GM13977 (cell line): ENCODE measurements around the gene SETD2.

Experiments used
- DNase-seq: peaks from one replicate; pipeline ENCODE4 v3.0.0; 2012; ENCODE audit warnings: low spot score
- in situ Hi-C: fragments of 300-500 bp; cut with MboI; formaldehyde crosslinking; loops from one replicate; pipeline ENCODE4 v1.12.0; 2022; ENCODE audit warnings: low sequenced_read_pairs, low pct_unique_long_range_greater_than_20kb, mixed read lengths, inconsistent platforms; ENCODE audit not compliant: unreplicated experiment
- TF ChIP-seq, protein P1 (sequence below): IDR thresholded peaks from 2 replicates; pipeline ENCODE4 v1.5.1; 2012; ENCODE audit warnings: mild to moderate bottlenecking, control low read depth; ENCODE audit not compliant: insufficient read depth; ENCODE audit errors: extremely low read depth, missing control alignments

The SETD2 gene

DNA sequence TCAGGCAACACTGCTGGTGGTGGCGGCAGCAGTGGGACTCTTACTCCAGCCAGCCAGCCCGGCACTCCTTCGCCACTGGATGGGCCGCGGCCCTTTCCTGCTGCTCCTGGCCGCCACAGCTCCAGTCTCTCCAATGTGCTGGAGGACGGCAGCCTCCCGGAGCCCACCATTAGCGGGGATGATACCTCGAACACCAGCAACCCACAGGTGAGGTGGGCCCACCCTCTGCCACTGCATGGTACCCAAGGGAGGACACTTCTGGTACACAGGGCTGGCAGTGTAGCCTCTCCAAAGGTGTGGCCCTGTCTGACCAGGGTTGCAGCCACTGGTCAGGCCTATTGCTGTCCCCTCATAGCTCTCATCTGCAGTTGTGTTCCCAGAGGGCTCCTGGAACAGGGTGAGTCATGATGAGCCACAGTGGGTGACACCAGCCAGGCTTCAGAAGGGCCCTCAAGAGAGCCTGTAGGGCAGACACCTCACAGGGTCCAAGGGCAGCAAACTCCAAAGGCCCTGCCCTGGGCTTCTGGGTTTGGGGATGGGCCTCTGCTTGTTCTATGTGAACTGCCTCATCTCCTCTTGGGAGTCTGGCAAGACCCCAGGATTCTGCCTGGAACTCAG, 163.6 kb downstream of the SETD2 start:
- DNase-seq: no peak
- in situ Hi-C loops: no loop called here
- TF ChIP-seq, protein P1, sequence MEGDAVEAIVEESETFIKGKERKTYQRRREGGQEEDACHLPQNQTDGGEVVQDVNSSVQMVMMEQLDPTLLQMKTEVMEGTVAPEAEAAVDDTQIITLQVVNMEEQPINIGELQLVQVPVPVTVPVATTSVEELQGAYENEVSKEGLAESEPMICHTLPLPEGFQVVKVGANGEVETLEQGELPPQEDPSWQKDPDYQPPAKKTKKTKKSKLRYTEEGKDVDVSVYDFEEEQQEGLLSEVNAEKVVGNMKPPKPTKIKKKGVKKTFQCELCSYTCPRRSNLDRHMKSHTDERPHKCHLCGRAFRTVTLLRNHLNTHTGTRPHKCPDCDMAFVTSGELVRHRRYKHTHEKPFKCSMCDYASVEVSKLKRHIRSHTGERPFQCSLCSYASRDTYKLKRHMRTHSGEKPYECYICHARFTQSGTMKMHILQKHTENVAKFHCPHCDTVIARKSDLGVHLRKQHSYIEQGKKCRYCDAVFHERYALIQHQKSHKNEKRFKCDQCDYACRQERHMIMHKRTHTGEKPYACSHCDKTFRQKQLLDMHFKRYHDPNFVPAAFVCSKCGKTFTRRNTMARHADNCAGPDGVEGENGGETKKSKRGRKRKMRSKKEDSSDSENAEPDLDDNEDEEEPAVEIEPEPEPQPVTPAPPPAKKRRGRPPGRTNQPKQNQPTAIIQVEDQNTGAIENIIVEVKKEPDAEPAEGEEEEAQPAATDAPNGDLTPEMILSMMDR: no peak

DNA sequence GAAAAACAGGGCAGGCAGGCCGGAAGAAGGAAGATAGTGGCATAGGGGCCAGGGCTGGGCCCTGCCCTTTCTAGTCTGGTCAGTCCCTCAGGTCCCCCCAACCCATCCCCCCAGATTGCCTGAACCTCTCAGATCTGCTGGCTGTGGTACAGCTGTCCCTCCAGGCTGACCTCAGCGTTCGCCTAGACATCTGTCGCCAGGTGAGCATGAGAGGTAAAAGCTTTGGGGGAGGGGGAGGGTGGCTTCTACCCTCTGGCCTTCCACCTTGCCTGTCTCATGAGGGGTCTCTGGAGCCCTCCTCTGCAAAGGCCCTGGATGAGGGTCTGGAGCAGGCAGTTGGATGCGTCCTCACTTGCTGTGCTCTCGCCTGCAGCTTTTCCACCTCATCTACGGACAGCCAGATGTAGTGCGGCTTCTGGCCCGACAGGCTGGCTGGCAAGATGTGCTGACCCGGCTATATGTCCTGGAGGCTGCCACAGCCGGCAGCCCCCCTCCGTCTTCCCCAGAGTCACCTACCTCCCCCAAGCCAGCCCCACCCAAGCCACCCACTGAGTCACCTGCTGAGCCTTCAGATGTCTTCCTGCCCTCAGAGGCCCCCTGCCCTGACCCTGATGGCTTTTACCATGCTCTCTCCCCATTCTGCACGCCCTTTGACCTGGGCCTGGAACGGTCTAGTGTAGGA, 164.3 kb downstream of the SETD2 start:
- no peak for DNase-seq
- TF ChIP-seq, protein P1: no peak
- in situ Hi-C loops: no loop called here

DNA sequence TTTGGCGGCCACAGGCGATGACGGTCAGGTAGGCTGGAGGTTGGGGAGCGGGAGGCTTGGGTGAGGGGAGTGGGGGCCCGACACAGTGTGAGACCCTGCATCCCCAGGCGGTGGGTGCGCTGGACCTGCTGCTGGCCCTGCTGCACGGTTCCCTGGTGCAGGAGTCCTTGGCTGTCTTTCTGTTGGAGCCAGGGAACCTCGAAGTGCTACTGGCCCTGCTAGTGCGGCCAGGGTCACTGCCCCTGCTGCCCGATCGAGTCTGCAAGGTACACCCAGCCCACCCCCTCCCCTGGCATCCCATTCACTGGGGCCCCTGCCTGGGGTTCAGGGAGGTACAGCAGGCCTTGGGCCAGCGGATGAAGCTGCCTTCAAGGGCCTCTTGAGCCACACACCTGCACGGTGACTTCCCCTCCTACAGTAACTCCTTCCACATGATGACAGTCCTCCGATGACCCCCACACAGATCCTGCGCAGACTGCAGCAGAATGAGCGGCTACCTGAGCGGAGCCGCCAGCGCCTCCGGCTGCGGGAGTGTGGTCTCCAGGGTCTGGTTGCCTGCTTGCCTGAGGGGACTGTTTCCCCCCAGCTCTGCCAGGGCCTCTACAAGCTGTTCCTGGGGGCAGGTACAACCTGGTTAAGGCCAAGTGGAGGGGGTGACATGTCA, 164.9 kb downstream of the SETD2 start:
- in situ Hi-C loops: no loop called here
- TF ChIP-seq, protein P1: no peak
- no peak for DNase-seq

DNA sequence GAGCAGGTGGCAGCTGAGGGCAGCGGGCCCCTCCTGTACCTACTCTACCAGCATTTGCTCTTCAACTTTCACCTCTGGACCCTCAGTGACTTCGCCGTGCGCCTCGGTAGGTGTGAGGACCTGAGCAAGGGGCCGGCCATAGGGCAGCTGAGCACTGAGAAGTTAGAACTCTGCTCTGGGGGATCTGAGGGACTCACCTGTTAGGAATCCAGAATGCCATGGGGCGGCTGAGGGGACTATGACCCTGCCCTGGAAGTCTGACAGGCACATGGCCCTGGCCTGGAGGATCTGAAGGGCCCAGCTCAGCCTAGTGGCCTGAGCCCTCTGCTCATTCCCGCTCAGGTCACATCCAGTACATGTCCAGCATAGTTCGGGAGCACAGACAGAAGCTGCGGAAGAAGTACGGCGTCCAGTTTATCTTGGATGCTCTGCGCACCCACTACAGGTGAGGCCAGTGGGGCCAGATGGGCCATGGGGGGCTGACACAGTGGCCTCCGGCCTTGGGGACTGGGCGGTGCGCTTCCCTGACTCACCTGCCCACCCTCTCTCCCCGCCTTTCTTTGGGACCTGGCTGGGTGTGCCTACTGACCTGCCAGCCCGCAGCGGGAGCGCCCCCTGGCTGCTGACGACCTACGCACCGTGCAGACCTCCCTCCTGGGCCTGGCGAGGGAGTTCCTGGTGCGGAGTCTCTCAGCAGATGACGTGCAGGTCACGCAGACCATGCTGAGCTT, 165.6 kb downstream of the SETD2 start:
- in situ Hi-C loops: no loop called here
- peak; percentile 86 for DNase-seq
- TF ChIP-seq, protein P1: peak; percentile 96

DNA sequence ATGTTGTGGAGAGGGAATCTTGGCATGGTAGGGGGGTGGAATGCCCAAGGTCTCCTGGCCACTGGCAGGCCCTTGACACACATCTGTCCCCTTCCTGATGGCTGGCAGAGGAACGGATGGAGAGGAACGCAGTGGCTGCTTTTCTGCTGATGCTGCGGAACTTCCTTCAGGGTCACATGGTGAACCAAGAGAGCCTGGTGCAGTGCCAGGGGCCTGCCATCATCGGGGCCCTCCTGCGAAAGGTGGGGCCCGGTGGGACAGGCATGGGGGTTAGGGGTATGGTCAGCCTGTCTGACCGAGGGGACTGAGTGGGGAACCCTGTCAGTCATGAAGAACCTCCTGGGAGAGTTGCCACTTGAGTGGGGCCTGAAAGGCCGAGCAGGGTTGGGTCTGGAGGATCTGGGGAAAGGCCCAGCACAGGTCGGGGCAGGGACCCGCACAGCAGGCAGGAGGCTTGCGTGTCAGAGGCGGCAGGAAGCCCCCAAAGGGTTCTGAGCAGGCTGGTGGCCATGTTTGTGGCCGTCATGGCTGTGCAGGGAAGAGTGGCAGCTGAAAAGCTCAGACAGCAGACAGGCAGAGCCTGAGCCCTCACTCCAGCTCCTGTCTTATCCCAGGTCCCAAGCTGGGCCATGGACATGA, 166.3 kb downstream of the SETD2 start:
- in situ Hi-C loops: no loop called here
- TF ChIP-seq, protein P1: no peak
- DNase-seq: no peak
